HL-60 (cell line): ENCODE measurements around the gene MAST3.

Source experiments
- DNase-seq, 2 experiments: peaks; one replicate each; pipeline ENCODE4 v3.0.0-alpha.2; 2010 to 2020; ENCODE audit warnings: low read depth in 1 of 2, low spot score in 1 of 2
- H3K27ac ChIP-seq: fragments of 250-450 bp; sonication (Bioruptor Pico); replicated peaks from 2 replicates; pipeline ENCODE4 v1.5.1; 2020; ENCODE audit warnings: mild to moderate bottlenecking, moderate library complexity
- H3K27me3 ChIP-seq: fragments of 250-450 bp; sonication (Bioruptor Pico); 2 replicates; pipeline ENCODE4 v1.5.1; 2021; ENCODE audit warnings: mild to moderate bottlenecking, moderate library complexity; ENCODE audit not compliant: insufficient read depth, poor library complexity, severe bottlenecking
- H3K4me3 ChIP-seq: replicated peaks from 2 replicates; pipeline ENCODE4 v1.5.1; 2011; ENCODE audit warnings: mild to moderate bottlenecking, control low read depth, low read length; ENCODE audit not compliant: insufficient read depth
- GABPA ChIP-seq: IDR thresholded peaks from 2 replicates; pipeline ENCODE4 v1.6.1; 2012; ENCODE audit warnings: low read depth
- POLR2AphosphoS5 ChIP-seq: IDR thresholded peaks from 2 replicates; pipeline ENCODE4 v1.6.1; 2012; ENCODE audit warnings: low read depth
- SPI1 ChIP-seq: IDR thresholded peaks from 2 replicates; pipeline ENCODE4 v1.6.1; 2012; ENCODE audit warnings: low read depth, mild to moderate bottlenecking, borderline replicate concordance
- TF ChIP-seq, protein P1 (sequence below): IDR thresholded peaks from one replicate; pipeline ENCODE4 v1.5.1; 2011; ENCODE audit warnings: low read length, control low read depth, inconsistent platforms; ENCODE audit not compliant: insufficient read depth
- TF ChIP-seq, protein P2 (sequence below): IDR thresholded peaks from 2 replicates; pipeline ENCODE4 v1.6.1; 2012; ENCODE audit warnings: low read depth; ENCODE audit not compliant: insufficient replicate concordance

MAST3 gene

DNA sequence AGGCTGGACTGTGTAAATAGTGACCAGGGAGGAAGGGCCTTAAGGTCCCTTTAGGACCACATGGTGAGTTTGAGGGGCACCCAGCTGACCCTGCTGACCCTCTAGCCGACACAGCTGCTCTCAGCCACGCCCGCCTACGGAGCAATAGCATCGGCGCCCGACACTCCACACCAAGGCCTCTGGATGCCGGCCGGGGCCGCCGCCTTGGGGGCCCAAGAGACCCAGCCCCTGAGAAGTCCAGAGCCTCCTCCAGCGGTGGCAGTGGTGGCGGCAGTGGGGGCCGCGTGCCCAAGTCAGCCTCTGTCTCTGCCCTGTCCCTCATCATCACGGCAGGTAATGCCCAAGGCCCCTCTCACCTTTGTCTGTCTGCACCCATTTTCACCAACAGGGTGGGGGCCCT, 46.8 kb downstream of the MAST3 start:
- Histone ChIP-seq H3K4me3 (no peak overlapping the region), H3K27ac (no peak overlapping the region), H3K27me3 (no peaks in the 10 kb centered on the region)
- DNase-seq: no peak
- TF ChIP-seq, protein P1, sequence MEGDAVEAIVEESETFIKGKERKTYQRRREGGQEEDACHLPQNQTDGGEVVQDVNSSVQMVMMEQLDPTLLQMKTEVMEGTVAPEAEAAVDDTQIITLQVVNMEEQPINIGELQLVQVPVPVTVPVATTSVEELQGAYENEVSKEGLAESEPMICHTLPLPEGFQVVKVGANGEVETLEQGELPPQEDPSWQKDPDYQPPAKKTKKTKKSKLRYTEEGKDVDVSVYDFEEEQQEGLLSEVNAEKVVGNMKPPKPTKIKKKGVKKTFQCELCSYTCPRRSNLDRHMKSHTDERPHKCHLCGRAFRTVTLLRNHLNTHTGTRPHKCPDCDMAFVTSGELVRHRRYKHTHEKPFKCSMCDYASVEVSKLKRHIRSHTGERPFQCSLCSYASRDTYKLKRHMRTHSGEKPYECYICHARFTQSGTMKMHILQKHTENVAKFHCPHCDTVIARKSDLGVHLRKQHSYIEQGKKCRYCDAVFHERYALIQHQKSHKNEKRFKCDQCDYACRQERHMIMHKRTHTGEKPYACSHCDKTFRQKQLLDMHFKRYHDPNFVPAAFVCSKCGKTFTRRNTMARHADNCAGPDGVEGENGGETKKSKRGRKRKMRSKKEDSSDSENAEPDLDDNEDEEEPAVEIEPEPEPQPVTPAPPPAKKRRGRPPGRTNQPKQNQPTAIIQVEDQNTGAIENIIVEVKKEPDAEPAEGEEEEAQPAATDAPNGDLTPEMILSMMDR: no peak
- TF ChIP-seq POLR2AphosphoS5: no peak
- TF ChIP-seq GABPA: no peak
- TF ChIP-seq SPI1: no peak
- TF ChIP-seq, protein P2, sequence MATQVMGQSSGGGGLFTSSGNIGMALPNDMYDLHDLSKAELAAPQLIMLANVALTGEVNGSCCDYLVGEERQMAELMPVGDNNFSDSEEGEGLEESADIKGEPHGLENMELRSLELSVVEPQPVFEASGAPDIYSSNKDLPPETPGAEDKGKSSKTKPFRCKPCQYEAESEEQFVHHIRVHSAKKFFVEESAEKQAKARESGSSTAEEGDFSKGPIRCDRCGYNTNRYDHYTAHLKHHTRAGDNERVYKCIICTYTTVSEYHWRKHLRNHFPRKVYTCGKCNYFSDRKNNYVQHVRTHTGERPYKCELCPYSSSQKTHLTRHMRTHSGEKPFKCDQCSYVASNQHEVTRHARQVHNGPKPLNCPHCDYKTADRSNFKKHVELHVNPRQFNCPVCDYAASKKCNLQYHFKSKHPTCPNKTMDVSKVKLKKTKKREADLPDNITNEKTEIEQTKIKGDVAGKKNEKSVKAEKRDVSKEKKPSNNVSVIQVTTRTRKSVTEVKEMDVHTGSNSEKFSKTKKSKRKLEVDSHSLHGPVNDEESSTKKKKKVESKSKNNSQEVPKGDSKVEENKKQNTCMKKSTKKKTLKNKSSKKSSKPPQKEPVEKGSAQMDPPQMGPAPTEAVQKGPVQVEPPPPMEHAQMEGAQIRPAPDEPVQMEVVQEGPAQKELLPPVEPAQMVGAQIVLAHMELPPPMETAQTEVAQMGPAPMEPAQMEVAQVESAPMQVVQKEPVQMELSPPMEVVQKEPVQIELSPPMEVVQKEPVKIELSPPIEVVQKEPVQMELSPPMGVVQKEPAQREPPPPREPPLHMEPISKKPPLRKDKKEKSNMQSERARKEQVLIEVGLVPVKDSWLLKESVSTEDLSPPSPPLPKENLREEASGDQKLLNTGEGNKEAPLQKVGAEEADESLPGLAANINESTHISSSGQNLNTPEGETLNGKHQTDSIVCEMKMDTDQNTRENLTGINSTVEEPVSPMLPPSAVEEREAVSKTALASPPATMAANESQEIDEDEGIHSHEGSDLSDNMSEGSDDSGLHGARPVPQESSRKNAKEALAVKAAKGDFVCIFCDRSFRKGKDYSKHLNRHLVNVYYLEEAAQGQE: no peak

DNA sequence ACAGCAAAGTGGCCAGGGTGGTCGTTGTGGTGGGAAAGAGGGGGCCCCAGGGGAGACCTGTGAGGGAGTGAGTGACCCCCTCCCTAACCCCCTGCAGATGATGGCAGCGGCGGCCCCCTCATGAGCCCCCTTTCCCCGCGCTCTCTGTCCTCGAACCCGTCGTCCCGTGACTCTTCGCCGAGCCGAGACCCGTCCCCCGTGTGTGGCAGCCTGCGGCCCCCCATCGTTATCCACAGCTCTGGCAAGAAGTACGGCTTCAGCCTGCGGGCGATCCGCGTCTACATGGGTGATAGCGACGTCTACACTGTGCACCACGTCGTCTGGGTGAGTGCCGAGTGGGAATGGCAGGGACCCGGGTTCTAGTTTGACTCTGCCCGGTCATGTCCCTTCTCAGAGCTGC, 47.3 kb downstream of the MAST3 start:
- no peak for DNase-seq
- TF ChIP-seq, protein P1: no peak
- no peak for TF ChIP-seq GABPA
- Histone ChIP-seq H3K27ac (no peak overlapping the region), H3K4me3 (no peak overlapping the region), H3K27me3 (no peaks in the 10 kb centered on the region)

DNA sequence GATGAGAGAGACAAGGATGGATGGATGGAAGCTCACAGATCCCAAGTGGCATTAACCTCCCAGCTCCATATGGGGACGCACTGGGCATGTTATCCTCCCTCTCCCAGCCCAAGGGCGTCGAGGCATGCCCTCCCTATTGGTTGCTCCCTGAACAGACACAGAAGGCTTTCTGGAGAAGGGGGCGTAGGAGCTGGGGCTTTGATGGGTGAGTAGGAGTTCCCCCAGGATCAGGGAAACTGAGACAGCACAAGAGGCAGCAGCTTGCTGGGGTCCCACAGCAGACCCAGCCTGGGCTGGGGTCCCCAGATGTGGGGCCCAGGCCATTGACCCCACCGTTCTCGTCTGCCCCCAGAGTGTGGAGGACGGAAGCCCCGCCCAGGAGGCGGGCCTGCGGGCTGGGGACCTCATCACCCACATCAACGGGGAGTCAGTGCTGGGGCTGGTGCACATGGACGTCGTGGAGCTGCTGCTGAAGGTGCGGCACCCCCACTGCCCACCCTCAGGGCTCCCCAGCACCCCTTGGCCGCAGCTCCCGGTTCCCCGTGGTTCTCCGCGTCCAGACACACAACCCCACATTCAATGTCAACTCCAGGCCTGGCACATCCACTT, 47.9 kb downstream of the MAST3 start:
- TF ChIP-seq POLR2AphosphoS5 (no peak), SPI1 (no peak), GABPA (no peak)
- TF ChIP-seq, protein P1: no peak
- TF ChIP-seq, protein P2: no peak
- DNase-seq: no peak
- Histone ChIP-seq H3K4me3 (no peak overlapping the region), H3K27ac (no peak overlapping the region), H3K27me3 (no peaks in the 10 kb centered on the region)

DNA sequence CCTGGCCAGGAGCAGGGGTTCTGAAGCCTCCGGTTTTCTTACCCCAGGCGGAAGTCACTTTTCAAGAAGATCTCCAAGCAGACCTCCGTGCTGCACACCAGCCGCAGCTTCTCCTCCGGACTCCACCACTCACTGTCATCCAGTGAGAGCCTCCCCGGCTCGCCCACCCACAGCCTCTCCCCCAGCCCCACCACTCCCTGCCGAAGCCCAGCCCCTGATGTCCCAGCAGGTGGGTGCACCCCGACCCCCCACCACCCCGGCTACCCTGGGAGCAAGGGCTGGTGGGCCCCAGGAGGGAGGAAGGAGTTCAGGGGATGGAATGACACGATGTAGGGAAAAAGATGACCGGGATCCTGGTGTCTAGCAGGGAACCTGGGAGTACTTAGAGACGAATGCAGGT, 49.8 kb downstream of the MAST3 start:
- Histone ChIP-seq H3K4me3 (no peak overlapping the region), H3K27me3 (no peaks in the 10 kb centered on the region), H3K27ac (no peak overlapping the region)
- TF ChIP-seq GABPA (no peak), SPI1 (no peak), POLR2AphosphoS5 (no peak)
- TF ChIP-seq, protein P1: no peak
- TF ChIP-seq, protein P2: no peak
- DNase-seq: no peak
